NB4 (cell line): ENCODE results near the gene RNPEP.

ENCODE experiments used
- CTCF ChIP-seq: IDR thresholded peaks from one replicate; pipeline ENCODE4 v1.5.1; 2012; ENCODE audit warnings: low read depth, low read length
- MYC ChIP-seq: IDR thresholded peaks from 2 replicates; pipeline ENCODE4 v1.6.1; 2011; ENCODE audit warnings: low read depth, low read length
- POLR2A ChIP-seq: IDR thresholded peaks from 2 replicates; pipeline ENCODE4 v1.6.1; 2011; ENCODE audit warnings: mild to moderate bottlenecking; ENCODE audit not compliant: insufficient read length; ENCODE audit errors: extremely low read depth

GRCh38 chr1:201944002-201944401 is 38.4 kb upstream of the RNPEP start:
- no peak for TF ChIP-seq CTCF
- no peak for TF ChIP-seq POLR2A
- no peak for TF ChIP-seq MYC
